ENCODE measurements around the gene MYT1. TPM values are rescaled to one million over a fixed set of nuclear protein-coding genes. Genes with fewer than 3 reads are reported as not detected.

Gene MYT1
- total RNA-seq, 1 experiment from 2014 or later, result 2.0 TPM

DNA sequence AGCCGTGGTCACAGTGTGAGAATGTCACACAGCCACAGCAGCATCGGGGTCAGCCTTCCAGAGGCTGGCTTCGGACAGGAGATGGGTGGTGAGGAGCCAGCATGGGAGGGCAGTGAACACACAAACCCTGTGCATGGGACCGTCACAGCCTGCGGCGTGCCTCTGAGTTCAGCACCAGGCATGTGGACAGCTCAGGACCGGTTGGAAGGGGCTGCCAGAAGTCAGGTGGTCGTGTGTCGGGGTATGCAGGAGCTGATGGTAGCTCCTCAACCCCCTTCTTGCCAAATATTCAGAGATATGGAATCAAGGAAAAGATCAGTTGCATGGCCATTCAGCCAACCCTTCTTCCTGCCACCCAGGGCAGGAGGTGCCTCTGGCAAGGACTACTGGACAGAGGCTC, 28.2 kb downstream of the MYT1 start (continued):
- TF ChIP-seq, protein P1, sequence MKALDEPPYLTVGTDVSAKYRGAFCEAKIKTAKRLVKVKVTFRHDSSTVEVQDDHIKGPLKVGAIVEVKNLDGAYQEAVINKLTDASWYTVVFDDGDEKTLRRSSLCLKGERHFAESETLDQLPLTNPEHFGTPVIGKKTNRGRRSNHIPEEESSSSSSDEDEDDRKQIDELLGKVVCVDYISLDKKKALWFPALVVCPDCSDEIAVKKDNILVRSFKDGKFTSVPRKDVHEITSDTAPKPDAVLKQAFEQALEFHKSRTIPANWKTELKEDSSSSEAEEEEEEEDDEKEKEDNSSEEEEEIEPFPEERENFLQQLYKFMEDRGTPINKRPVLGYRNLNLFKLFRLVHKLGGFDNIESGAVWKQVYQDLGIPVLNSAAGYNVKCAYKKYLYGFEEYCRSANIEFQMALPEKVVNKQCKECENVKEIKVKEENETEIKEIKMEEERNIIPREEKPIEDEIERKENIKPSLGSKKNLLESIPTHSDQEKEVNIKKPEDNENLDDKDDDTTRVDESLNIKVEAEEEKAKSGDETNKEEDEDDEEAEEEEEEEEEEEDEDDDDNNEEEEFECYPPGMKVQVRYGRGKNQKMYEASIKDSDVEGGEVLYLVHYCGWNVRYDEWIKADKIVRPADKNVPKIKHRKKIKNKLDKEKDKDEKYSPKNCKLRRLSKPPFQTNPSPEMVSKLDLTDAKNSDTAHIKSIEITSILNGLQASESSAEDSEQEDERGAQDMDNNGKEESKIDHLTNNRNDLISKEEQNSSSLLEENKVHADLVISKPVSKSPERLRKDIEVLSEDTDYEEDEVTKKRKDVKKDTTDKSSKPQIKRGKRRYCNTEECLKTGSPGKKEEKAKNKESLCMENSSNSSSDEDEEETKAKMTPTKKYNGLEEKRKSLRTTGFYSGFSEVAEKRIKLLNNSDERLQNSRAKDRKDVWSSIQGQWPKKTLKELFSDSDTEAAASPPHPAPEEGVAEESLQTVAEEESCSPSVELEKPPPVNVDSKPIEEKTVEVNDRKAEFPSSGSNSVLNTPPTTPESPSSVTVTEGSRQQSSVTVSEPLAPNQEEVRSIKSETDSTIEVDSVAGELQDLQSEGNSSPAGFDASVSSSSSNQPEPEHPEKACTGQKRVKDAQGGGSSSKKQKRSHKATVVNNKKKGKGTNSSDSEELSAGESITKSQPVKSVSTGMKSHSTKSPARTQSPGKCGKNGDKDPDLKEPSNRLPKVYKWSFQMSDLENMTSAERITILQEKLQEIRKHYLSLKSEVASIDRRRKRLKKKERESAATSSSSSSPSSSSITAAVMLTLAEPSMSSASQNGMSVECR (CRISPR knock-in tag; IDR thresholded peaks at IDR 0.05; ENCODE audit: borderline replicate concordance), result peak; percentile 87; the same call in 1 of the 2 replicates
- TF ChIP-seq, protein P2, sequence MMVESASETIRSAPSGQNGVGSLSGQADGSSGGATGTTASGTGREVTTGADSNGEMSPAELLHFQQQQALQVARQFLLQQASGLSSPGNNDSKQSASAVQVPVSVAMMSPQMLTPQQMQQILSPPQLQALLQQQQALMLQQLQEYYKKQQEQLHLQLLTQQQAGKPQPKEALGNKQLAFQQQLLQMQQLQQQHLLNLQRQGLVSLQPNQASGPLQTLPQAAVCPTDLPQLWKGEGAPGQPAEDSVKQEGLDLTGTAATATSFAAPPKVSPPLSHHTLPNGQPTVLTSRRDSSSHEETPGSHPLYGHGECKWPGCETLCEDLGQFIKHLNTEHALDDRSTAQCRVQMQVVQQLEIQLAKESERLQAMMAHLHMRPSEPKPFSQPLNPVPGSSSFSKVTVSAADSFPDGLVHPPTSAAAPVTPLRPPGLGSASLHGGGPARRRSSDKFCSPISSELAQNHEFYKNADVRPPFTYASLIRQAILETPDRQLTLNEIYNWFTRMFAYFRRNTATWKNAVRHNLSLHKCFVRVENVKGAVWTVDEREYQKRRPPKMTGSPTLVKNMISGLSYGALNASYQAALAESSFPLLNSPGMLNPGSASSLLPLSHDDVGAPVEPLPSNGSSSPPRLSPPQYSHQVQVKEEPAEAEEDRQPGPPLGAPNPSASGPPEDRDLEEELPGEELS (CRISPR knock-in tag; IDR thresholded peaks at IDR 0.05), result peak; percentile 82; the same call in 1 of the 2 replicates
- TF ChIP-seq, protein P3, sequence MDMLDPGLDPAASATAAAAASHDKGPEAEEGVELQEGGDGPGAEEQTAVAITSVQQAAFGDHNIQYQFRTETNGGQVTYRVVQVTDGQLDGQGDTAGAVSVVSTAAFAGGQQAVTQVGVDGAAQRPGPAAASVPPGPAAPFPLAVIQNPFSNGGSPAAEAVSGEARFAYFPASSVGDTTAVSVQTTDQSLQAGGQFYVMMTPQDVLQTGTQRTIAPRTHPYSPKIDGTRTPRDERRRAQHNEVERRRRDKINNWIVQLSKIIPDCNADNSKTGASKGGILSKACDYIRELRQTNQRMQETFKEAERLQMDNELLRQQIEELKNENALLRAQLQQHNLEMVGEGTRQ (CRISPR knock-in tag; IDR thresholded peaks at IDR 0.05), result peak; percentile 36; the same call in 1 of the 2 replicates
- TF ChIP-seq RELA (CRISPR knock-in tag; IDR thresholded peaks at IDR 0.05; ENCODE audit: borderline replicate concordance), result no peak
- TF ChIP-seq NR1H2 (CRISPR knock-in tag; IDR thresholded peaks at IDR 0.05), result no peak
- TF ChIP-seq FOXP1 (CRISPR knock-in tag; IDR thresholded peaks at IDR 0.05; ENCODE audit: borderline replicate concordance), result peak; percentile 89; the same call in 1 of the 2 replicates
- 0 out of 2 replicates have a peak, but pooled peaks have one; percentile 45 for TF ChIP-seq ESRRA (CRISPR knock-in tag; IDR thresholded peaks at IDR 0.05; ENCODE audit: borderline replicate concordance)
- no peak for TF ChIP-seq GABPB1 (CRISPR knock-in tag; IDR thresholded peaks at IDR 0.05)
- TF ChIP-seq, protein P4, sequence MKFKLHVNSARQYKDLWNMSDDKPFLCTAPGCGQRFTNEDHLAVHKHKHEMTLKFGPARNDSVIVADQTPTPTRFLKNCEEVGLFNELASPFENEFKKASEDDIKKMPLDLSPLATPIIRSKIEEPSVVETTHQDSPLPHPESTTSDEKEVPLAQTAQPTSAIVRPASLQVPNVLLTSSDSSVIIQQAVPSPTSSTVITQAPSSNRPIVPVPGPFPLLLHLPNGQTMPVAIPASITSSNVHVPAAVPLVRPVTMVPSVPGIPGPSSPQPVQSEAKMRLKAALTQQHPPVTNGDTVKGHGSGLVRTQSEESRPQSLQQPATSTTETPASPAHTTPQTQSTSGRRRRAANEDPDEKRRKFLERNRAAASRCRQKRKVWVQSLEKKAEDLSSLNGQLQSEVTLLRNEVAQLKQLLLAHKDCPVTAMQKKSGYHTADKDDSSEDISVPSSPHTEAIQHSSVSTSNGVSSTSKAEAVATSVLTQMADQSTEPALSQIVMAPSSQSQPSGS (CRISPR knock-in tag; IDR thresholded peaks at IDR 0.05; ENCODE audit: borderline replicate concordance, low read depth), result no peak
- TF ChIP-seq, protein P5, sequence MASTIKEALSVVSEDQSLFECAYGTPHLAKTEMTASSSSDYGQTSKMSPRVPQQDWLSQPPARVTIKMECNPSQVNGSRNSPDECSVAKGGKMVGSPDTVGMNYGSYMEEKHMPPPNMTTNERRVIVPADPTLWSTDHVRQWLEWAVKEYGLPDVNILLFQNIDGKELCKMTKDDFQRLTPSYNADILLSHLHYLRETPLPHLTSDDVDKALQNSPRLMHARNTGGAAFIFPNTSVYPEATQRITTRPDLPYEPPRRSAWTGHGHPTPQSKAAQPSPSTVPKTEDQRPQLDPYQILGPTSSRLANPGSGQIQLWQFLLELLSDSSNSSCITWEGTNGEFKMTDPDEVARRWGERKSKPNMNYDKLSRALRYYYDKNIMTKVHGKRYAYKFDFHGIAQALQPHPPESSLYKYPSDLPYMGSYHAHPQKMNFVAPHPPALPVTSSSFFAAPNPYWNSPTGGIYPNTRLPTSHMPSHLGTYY (CRISPR knock-in tag; IDR thresholded peaks at IDR 0.05), result no peak
- TF ChIP-seq, protein P6, sequence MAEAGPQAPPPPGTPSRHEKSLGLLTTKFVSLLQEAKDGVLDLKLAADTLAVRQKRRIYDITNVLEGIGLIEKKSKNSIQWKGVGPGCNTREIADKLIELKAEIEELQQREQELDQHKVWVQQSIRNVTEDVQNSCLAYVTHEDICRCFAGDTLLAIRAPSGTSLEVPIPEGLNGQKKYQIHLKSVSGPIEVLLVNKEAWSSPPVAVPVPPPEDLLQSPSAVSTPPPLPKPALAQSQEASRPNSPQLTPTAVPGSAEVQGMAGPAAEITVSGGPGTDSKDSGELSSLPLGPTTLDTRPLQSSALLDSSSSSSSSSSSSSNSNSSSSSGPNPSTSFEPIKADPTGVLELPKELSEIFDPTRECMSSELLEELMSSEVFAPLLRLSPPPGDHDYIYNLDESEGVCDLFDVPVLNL (CRISPR knock-in tag; IDR thresholded peaks at IDR 0.05; ENCODE audit: borderline replicate concordance, low read depth), result no peak
- TF ChIP-seq, protein P7, sequence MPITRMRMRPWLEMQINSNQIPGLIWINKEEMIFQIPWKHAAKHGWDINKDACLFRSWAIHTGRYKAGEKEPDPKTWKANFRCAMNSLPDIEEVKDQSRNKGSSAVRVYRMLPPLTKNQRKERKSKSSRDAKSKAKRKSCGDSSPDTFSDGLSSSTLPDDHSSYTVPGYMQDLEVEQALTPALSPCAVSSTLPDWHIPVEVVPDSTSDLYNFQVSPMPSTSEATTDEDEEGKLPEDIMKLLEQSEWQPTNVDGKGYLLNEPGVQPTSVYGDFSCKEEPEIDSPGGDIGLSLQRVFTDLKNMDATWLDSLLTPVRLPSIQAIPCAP (CRISPR knock-in tag; IDR thresholded peaks at IDR 0.05), result peak; percentile 58; the same call in 1 of the 2 replicates
- peak; percentile 74; the same call in 1 of the 2 replicates for TF ChIP-seq JUN (CRISPR knock-in tag; IDR thresholded peaks at IDR 0.05)
- TF ChIP-seq FOXK1 (CRISPR knock-in tag; IDR thresholded peaks at IDR 0.05), result peak; percentile 67; the same call in 1 of the 2 replicates
- no peak for TF ChIP-seq FOXJ3 (CRISPR knock-in tag; IDR thresholded peaks at IDR 0.05; ENCODE audit: borderline replicate concordance)
- TF ChIP-seq, protein P8, sequence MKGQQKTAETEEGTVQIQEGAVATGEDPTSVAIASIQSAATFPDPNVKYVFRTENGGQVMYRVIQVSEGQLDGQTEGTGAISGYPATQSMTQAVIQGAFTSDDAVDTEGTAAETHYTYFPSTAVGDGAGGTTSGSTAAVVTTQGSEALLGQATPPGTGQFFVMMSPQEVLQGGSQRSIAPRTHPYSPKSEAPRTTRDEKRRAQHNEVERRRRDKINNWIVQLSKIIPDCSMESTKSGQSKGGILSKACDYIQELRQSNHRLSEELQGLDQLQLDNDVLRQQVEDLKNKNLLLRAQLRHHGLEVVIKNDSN (CRISPR knock-in tag; IDR thresholded peaks at IDR 0.05), result peak; percentile 55; the same call in 1 of the 2 replicates
- TF ChIP-seq TP53 (CRISPR knock-in tag; IDR thresholded peaks at IDR 0.05), result peak; percentile 65; the same call in 1 of the 2 replicates
- no peak for TF ChIP-seq CREB1 (CRISPR knock-in tag; IDR thresholded peaks at IDR 0.05)
- no peak for TF ChIP-seq GRHL2 (CRISPR knock-in tag; IDR thresholded peaks at IDR 0.05; ENCODE audit: insufficient replicate concordance, severe bottlenecking)
- TF ChIP-seq, protein P9, sequence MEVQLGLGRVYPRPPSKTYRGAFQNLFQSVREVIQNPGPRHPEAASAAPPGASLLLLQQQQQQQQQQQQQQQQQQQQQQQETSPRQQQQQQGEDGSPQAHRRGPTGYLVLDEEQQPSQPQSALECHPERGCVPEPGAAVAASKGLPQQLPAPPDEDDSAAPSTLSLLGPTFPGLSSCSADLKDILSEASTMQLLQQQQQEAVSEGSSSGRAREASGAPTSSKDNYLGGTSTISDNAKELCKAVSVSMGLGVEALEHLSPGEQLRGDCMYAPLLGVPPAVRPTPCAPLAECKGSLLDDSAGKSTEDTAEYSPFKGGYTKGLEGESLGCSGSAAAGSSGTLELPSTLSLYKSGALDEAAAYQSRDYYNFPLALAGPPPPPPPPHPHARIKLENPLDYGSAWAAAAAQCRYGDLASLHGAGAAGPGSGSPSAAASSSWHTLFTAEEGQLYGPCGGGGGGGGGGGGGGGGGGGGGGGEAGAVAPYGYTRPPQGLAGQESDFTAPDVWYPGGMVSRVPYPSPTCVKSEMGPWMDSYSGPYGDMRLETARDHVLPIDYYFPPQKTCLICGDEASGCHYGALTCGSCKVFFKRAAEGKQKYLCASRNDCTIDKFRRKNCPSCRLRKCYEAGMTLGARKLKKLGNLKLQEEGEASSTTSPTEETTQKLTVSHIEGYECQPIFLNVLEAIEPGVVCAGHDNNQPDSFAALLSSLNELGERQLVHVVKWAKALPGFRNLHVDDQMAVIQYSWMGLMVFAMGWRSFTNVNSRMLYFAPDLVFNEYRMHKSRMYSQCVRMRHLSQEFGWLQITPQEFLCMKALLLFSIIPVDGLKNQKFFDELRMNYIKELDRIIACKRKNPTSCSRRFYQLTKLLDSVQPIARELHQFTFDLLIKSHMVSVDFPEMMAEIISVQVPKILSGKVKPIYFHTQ (CRISPR knock-in tag; IDR thresholded peaks at IDR 0.05), result no peak
- peak; percentile 80; the same call in 1 of the 2 replicates for TF ChIP-seq NFE2L1 (CRISPR knock-in tag; IDR thresholded peaks at IDR 0.05)
- no peak for TF ChIP-seq OVOL2 (CRISPR knock-in tag; IDR thresholded peaks at IDR 0.05; ENCODE audit: borderline replicate concordance)
- no peak for TF ChIP-seq SP1 (CRISPR knock-in tag; conservative IDR thresholded peaks at IDR 0.05)
